ENCODE data around the gene TMEM132D.
"Not testable (repeated sequence)": the region's sequence is repeated elsewhere in the genome, so short reads cannot be mapped to it uniquely, and the experiment has no call there.

TMEM132D gene

GRCh38 chr12:129903956-129904829 lies at the start of gene TMEM132D:
Gene TMEM132D (minus strand): TSS chr12:129904025.
- no peak for DNase-seq

DNA sequence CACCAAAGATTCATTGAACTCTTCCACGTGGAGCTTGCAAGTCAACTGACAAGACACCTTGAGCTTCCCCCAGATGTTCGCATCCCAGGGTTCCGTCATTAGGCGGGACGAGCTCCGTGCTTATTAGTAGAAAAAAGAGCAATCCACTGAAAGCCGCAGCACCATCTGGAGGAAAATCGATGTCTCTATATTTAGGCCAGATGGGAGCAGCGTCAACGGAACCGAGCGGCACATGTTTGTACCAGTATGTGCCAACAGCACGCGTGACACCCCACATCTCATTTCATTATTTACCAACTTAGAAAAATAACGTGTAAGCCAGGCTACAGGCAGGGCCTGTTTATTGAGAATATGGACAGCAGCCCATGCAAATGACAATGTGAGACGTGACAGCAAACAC lies 45.8 kb upstream of the TMEM132D start:
- no peak for DNase-seq

- no peak for DNase-seq
Measured at GRCh38 chr12:129941618-129942017, 37.8 kb upstream of the TMEM132D start.

DNA sequence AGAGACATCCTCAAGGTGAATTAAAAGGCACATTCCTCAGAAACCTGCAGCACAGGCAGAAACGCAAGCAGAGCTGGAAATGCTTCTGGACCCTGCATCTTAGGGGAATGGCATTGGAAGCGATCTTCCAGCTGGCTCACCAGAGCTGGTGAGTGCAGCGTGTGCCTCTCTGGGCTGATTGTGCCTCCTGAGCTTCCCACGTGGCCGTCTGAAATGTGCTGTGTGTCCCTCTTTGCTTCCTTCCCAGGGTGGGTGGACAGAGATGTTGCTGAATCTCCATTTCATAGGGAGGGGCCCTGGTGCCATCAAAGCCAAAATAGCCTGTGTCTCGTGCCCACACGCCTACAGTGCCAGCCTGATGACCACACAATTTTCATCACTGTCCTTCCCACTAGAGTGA lies 34.3 kb upstream of the TMEM132D start:
- no peak for DNase-seq

- no peak for DNase-seq
Measured at GRCh38 chr12:129937426-129937825, 33.6 kb upstream of the TMEM132D start.

DNA sequence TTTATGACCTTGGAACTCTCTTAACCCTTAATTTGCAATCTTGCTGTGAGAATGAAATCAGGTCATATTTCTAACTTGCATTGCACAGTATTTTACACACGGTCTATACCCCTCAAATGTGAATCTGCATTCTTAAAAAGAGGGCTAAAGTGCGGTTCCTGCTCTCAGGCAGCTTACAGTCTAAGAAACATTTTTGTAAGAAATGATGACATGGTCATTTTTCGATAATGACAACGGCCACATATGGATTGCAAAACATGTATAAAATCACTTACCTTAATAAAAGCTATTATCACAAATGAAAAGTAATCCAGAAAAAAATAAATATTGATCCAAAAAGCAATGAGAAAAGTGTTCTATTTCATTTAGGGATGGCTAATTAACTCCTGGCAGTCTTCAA lies 24.8 kb upstream of the TMEM132D start:
- DNase-seq, result no peak

DNA sequence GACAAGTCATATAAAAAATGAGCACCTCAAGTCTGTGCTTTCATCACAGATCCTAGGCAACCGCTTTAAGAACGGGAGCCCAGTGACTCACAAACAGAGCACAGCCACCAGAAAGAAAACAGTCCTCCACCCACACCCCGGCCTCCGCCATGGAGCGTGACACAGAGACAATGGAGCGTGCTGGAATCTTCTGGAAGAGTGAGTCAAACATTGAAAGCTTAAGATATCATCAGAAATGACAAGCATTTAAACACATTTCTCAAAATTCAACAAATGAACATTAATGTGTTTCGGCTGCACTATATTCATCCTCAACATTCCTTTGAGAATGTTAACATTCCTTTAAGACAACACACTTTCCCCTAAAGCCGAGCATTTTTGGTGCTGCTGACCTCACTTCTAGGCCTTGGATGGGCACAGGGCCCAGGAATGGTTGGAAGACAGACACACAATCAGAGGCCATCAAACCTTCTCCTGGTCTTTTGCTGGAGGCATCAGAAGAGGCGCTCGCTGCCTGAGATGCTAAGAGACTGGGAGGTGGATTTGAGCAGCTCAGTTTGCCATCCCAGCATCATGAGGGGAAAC lies 23.6 kb upstream of the TMEM132D start:
- no peak for DNase-seq

GRCh38 chr12:129911428-129912049 lies 7.7 kb upstream of the TMEM132D start:
- peak; percentile 86 for DNase-seq

DNA sequence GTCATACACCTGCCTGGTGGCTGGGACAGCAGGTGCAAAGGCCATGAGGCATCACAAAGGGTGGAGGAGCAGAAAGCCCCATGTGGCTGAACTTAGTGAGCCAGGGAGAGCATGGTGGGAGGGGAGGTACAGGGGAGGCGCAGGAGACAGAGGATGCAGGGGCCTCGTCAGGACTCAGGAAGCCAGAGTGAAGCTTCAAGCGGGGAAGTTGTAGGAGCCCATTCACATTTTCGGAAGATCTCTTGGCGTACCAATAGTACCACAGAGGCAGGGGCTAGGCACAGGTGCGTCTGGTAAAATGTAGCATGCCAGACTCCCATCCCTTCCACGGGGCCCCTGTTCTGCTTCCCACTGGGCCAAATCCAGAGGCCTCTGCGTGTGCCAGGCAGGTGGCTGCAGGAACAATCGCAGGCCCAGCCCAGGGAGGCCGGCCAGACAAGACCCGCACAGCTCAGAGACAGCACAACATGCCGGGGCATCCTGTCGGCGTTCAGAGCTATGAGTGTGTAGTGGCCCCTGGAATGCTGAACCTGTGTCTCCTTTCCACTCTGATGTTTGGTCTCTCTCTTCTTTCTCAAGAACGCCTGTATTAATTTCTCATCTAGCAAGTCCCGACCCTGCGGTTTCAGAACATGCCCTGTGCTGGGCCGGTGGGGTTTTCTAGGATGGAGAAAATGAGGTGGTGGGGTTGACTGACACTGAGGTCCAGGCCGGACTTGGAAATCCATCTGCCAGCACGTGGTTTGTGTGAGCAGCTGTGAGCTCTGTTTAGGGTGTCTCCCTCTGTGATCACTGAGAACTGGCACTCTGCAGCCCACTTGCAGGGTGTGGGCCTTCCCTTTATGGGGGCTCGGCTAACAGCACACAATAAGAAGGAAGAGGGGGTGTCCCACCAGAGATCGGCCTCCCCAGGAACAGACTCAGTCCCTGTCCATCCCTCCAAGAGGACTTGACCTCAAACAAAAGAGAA lies 5.5 kb upstream of the TMEM132D start:
- DNase-seq, result no peak

- no peak for DNase-seq
Measured at GRCh38 chr12:129903092-129903945, 506 bp downstream of the TMEM132D start.

DNA sequence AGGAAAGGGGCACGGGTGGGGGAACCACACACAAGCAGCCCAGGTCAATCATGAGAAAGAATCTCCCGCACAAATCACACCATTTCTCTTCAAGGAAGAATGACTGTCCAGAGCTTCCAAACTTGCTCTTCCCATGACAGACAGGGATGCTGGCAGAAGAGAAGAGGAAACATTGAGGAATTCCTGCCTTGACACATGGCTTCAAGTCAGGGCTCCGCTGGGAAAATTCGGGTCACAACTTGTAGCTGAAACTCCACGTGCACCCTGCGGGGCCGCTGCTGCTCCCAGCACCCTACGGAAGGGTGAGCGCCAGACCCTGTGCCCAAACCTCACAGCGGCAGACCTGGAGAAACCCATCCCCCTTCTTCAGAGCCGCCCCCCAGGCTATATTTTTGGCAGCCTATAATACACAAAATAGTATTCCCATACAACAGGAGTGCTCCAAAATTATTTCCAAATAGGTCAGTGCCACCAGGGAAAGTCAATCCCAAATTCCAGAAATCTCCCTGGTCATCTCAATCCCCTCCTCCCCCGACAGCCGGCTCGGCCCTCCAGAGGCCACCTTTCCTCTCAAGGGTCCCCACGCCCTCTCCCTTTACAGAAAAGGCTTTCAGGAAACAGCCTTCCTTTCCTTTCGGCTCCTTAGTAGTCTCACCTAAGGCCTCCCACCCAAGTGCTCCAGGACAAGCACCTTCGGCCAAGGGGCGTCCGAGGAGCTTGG lies 1.3 kb downstream of the TMEM132D start:
- DNase-seq, result no peak

GRCh38 chr12:129901254-129901653 lies 2.6 kb downstream of the TMEM132D start:
- no peak for DNase-seq

DNA sequence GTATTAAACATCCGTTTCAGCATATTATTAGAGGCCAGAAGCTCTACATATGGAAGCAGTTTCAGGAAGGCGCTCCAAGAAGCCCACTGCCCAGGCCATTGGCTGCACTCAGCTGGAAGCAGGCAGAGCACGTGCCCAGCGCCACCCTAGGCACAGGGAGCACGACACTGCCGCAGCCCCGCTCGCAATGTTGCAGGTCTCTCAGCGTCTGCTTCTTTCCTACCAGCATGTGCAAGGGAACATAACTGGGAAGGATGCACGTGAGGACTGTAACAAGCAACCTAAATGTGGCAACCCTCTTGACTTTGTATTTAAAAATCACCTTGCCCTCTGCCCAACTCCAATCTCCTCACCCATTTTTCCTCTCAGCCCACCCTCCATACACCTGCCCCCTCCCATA lies 3.5 kb downstream of the TMEM132D start:
- no peak for DNase-seq

DNA sequence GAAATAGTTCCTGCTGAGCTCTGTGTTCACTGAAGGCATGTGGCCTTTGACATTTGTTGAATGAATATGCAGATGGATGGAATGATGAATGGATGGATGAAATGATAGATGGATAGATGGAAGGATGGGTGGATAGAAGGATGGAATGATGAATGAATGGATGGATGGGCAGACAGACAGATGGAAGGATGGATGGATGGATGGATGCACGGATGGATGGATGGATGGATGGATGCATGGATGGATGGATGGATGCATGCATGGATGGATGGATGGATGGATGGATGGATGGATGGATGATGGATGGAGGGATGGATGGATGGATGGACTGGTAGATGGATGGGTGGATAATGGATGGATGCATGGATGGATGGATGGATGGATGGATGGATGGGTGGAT lies 4.8 kb downstream of the TMEM132D start:
- not testable (repeated sequence) for DNase-seq

DNA sequence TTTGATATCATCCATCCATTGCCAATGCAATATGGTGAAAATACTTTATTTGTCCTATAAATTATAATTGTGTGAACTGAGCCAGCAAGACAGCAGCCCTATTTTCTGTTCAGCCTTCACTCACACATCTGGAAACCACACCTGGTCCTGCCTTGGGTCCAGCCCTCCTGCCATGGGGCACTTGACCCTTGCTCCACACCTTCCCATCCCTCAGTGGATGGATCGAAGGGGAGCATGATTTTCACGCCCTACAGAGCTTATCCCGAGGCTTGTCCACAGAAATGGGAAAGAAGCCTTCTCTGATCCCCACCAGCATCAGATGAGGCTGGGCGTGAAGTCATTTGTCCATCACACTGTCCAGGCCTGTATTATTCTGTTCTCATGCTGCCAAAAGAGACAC lies 10.1 kb downstream of the TMEM132D start:
- no peak for DNase-seq

DNA sequence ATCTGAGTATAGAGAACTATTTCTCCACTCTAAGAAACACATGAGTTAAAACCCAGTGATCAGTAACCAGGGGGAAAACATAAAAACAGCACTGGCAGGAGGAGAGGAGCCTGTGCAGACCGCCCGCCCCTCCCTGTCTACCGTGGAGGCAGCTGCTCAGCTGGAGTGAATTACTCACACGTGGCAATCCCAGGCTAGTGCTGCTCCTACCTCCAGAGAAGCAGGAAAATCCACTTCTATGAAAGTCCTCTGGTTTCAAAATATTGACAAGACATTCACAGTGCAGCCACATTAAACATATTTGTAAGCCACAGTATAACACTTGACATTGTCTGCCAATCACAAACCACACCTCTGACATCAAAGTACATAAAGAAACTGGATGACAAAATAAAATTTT lies 16.7 kb downstream of the TMEM132D start:
- DNase-seq, result peak; percentile 90

DNA sequence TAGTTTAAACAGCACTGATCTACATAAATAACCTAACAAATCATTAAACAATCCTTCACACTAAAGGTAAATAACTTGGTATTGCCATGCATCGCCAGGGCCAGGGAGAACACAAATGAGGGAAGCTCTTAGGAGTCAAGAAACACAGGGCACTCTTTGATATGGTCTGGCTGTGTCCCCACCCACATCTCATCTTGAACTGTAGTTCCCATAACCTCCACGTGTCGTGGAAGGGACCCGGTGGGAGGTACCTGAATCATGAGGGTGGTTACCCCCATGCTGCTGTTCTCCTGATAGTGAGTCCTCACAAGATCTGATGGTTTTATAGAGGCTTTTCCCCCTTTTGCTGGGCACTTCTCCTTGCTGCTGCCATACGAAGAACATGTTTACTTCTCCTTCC lies 17.3 kb downstream of the TMEM132D start:
- no peak for DNase-seq

DNA sequence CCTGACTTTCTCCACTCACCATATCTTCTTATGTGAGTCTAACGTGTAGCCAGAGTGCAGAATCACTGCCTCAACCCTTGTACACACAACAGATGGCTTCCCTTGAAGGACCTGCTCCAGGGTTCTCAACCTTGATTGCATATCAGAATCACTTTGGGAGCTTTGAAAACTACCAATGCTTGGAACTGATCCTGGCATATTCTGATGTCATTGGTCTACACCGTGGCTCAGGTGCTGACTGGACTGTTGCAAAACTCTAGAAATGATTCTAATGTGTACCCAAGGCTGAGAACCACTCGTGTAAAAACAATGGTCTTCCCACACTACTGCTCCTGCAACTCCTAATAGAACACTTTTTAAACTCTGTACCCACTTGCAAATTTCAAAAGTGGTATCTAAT lies 18.5 kb downstream of the TMEM132D start:
- no peak for DNase-seq

DNA sequence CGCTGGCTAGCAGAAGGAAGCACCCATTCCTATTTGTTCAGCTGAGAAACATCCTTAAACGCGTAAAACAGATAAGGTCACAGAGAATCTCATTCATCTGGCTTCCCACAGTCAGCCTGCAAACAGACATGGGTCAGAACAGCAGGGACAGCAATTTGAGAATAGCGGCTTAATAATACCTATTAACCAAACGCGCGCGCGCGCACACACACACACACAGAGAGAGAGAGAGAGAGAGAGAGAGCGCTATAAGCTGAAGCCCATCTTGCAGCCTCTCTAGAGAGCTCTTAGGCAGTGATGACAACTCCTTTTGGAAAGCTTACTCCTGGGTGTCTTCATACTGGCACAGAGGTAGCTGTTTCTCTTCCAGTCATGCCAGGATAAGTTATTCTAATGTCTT lies 26.4 kb downstream of the TMEM132D start:
- DNase-seq, result no peak

DNA sequence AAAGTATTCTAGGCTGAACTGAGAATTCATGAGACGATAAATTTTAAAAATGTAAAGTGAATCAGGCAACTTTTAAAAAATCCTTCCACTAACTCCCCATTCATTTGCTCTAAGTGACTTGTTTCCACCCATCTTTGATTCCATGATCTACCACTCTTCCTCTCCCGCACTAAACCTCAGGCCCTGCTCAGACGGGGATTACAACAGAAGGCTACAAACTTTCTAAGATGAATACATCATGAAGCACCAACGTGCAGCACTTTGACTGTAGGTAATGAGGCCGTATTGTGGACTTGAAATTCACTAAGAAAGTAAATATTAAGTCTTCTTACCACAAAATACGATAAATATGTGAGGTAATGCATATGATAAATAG lies 30.0 kb downstream of the TMEM132D start:
- DNase-seq, result no peak

GRCh38 chr12:129873111-129873832 lies 30.6 kb downstream of the TMEM132D start:
- no peak for DNase-seq
